Uterus (tissue), 4 donors: ENCODE data around the gene ING2. TPM values are rescaled to one million over a fixed set of nuclear protein-coding genes. Genes with fewer than 3 reads are reported as not detected.

Source experiments
- DNase-seq, 2 donors: peaks; one replicate each; pipeline ENCODE4 v3.0.0-alpha.2; 2019 to 2020
- H3K27ac ChIP-seq, 2 donors: fragments of 200-600 bp; sonication (generic); 1 replicate in 1 of 2; 2 replicates in 1 of 2; pipeline ENCODE4 v1.5.1; 2016 to 2018
- H3K27me3 ChIP-seq, 2 donors: fragments of 200-600 bp; sonication (generic); one replicate each; pipeline ENCODE4 v1.5.1; 2018 to 2019; ENCODE audit warnings: control low read depth in 1 of 2
- H3K36me3 ChIP-seq, 2 donors: fragments of 200-600 bp; sonication (generic); one replicate each; pipeline ENCODE4 v1.5.1; 2019; ENCODE audit warnings: control low read depth in 1 of 2
- H3K4me1 ChIP-seq, 2 donors: fragments of 200-600 bp; sonication (generic); one replicate each; pipeline ENCODE4 v1.5.1; 2018 to 2019; ENCODE audit warnings: control low read depth in 1 of 2
- H3K4me3 ChIP-seq, 2 donors: fragments of 200-600 bp; sonication (generic); 1 replicate in 1 of 2; 2 replicates in 1 of 2; pipeline ENCODE4 v1.5.1; 2018 to 2019; ENCODE audit warnings: mild to moderate bottlenecking in 1 of 2
- H3K9me3 ChIP-seq, 2 donors: fragments of 200-600 bp; sonication (generic); one replicate each; pipeline ENCODE4 v1.5.1; 2019; ENCODE audit warnings: control low read depth in 1 of 2
- CTCF ChIP-seq, 4 experiments: fragments of 200-600 bp in 2 of 4; fragments of 450-650 bp in 2 of 4; sonication (generic) in 2 of 4; IDR thresholded peaks; one replicate each; pipeline ENCODE4 v1.5.1; 2016 to 2019; ENCODE audit warnings: antibody characterized with exemption in 4 of 4, mild to moderate bottlenecking in 2 of 4, moderate library complexity in 1 of 4
- POLR2A ChIP-seq, 2 donors: fragments of 450-650 bp; IDR thresholded peaks; one replicate each; pipeline ENCODE4 v1.6.1; 2016; ENCODE audit warnings: antibody characterized with exemption in 2 of 2, mild to moderate bottlenecking in 1 of 2, moderate library complexity in 1 of 2
- intact Hi-C: fragments of 100-400 bp; cut with DNase I; formaldehyde crosslinking; loops from one replicate; pipeline ENCODE4 v1.15.1; 2023; ENCODE audit warnings: low total_unique reads
- total RNA-seq, 4 donors: library from RNA; depleted of rRNA in 3 of 4; stranded (reverse); fragments of >200 nt in 3 of 4; gene quantifications; one replicate each; pipeline versions ENCODE4 v1.1.0 to v1.2.4, GENCODE V29; 2014 to 2023
- donor health status: DM: yes; HTN: yes; CAD: no.

The ING2 gene
- total RNA-seq, 4 donors from 2014 or later = 3.8 to 16.1 (median 10.0) TPM

- no peaks in the 10 kb centered on the region for H3K36me3 ChIP-seq
- H3K4me3 ChIP-seq = no peak overlapping the region
- no peak overlapping the region for H3K27ac ChIP-seq
- no peaks in the 10 kb centered on the region for H3K9me3 ChIP-seq
- H3K4me1 ChIP-seq = no peaks in the 10 kb centered on the region
- intact Hi-C loops = no loop called here
- no peaks in the 10 kb centered on the region for H3K27me3 ChIP-seq
- DNase-seq = no peak
- TF ChIP-seq CTCF (IDR thresholded peaks at IDR 0.05) (no peak), POLR2A (IDR thresholded peaks at IDR 0.05) (no peak)
These were observed 54.0 kb downstream of the ING2 start for GRCh38 chr4:183558873-183559272.

- Histone ChIP-seq H3K4me1 (no peaks in the 10 kb centered on the region), H3K27me3 (no peaks in the 10 kb centered on the region), H3K36me3 (no peaks in the 10 kb centered on the region), H3K9me3 (no peaks in the 10 kb centered on the region), H3K27ac (no peak overlapping the region), H3K4me3 (no peak overlapping the region)
- intact Hi-C loops = no loop called here
- TF ChIP-seq POLR2A (IDR thresholded peaks at IDR 0.05) = no peak
- no peak for TF ChIP-seq CTCF (IDR thresholded peaks at IDR 0.05)
- DNase-seq = no peak
These were observed 57.0 kb downstream of the ING2 start for GRCh38 chr4:183561905-183562304.

Other genes starting within 250 kb of the ING2 start
- 1 to 10 TPM in 2 of 4 donors, not detected in 2; 1.0 to 3.5 TPM for gene CLDN22, start 184.8 kb upstream of the ING2 start, total RNA-seq
- not detected for gene CLDN24, start 182.6 kb upstream of the ING2 start, total RNA-seq
- gene CDKN2AIP, start 60.4 kb upstream of the ING2 start, total RNA-seq = 10 to 100 TPM; 18.5 to 37.1 (median 23.9) TPM
- gene RWDD4, start 154.1 kb downstream of the ING2 start, total RNA-seq = 10 to 100 TPM; 11.8 to 31.2 (median 19.3) TPM
- 10 to 100 TPM; 18.4 to 96.8 (median 53.5) TPM for gene TRAPPC11, start 154.2 kb downstream of the ING2 start, total RNA-seq